Endodermal cell (in vitro differentiated cells): ENCODE measurements around the gene HMOX1. TPM values are rescaled to one million over a fixed set of nuclear protein-coding genes. Genes with fewer than 3 reads are reported as not detected.

Experiments
- DNase-seq: peaks from one replicate; pipeline ENCODE4 v3.0.0-alpha.2; 2017
- H3K27ac ChIP-seq: 2 replicates; pipeline ENCODE4 v1.5.1; 2013; ENCODE audit warnings: mild to moderate bottlenecking, low read depth, low read length, moderate library complexity
- H3K27me3 ChIP-seq: 2 replicates; pipeline ENCODE4 v1.6.1; 2013; ENCODE audit warnings: mild to moderate bottlenecking, low read length, moderate library complexity; ENCODE audit not compliant: insufficient read depth, control insufficient read depth, poor library complexity, severe bottlenecking
- H3K36me3 ChIP-seq: 2 replicates; pipeline ENCODE4 v1.7.0; 2013; ENCODE audit warnings: mild to moderate bottlenecking, low read length, moderate library complexity; ENCODE audit not compliant: control insufficient read depth, insufficient read depth
- H3K4me1 ChIP-seq: one replicate; pipeline ENCODE4 v1.7.0; 2013; ENCODE audit warnings: low read length; ENCODE audit not compliant: control insufficient read depth, insufficient read depth
- H3K4me3 ChIP-seq: 2 replicates; pipeline ENCODE4 v1.5.1; 2013; ENCODE audit warnings: mild to moderate bottlenecking, low read length, moderate library complexity
- H3K9ac ChIP-seq: 2 replicates; pipeline ENCODE4 v1.6.1; 2013; ENCODE audit warnings: mild to moderate bottlenecking, low read length, moderate library complexity; ENCODE audit not compliant: poor library complexity, severe bottlenecking; ENCODE audit errors: extremely low read depth
- H3K9me3 ChIP-seq: 2 replicates; pipeline ENCODE4 v1.6.1; 2013; ENCODE audit warnings: mild to moderate bottlenecking, low read length, moderate library complexity; ENCODE audit not compliant: control insufficient read depth
- H3K27ac Mint-ChIP-seq: 2 replicates; pipeline ENCODE4 v1.8.0; 2020; ENCODE audit warnings: mixed read lengths
- H3K27me3 Mint-ChIP-seq: 2 replicates; pipeline ENCODE4 v1.8.0; 2021; ENCODE audit warnings: mild to moderate bottlenecking, mixed read lengths; ENCODE audit not compliant: insufficient read depth
- H3K36me3 Mint-ChIP-seq: 2 replicates; pipeline ENCODE4 v1.8.0; 2020; ENCODE audit warnings: low read depth, mixed read lengths
- H3K4me1 Mint-ChIP-seq: 2 replicates; pipeline ENCODE4 v1.8.0; 2020; ENCODE audit warnings: mixed read lengths
- H3K4me3 Mint-ChIP-seq: 2 replicates; pipeline ENCODE4 v1.8.0; 2020; ENCODE audit warnings: mild to moderate bottlenecking, moderate library complexity, mixed read lengths
- H3K9me3 Mint-ChIP-seq: 2 replicates; pipeline ENCODE4 v1.8.0; 2020; ENCODE audit warnings: mild to moderate bottlenecking, mixed read lengths
- WGBS, 2 experiments: methylation state at CpG; one replicate each; pipeline versions ENCODE4 v1.1.5 to v1.1.7; 2013; ENCODE audit warnings: missing lambda C conversion rate in 2 of 2, mixed read lengths in 1 of 2; ENCODE audit not compliant: insufficient coverage in 1 of 2, insufficient read length in 1 of 2; 5-methylcytosine and 5-hydroxymethylcytosine counted together
- total RNA-seq, 2 donors: library from RNA; stranded (reverse); fragmentation: NEBNext Ultra II Directional in 1 of 2; extraction: Animal tissue kit (Norgen Biotek cat#: 25700) in 1 of 2; gene quantifications; 2 replicates in 1 of 2; 3 replicates in 1 of 2; pipeline ENCODE4 v1.2.1, GENCODE V29; 2021
- TF ChIP-seq, protein P1 (sequence below): fragments of 200-600 bp; sonication (generic); conservative IDR thresholded peaks from 2 replicates; pipeline ENCODE4 v1.5.0; 2021; ENCODE audit warnings: antibody characterized with exemption, mild to moderate bottlenecking

HMOX1 gene
- total RNA-seq, 2 donors from 2014 or later = 11.4 to 21.6 TPM

- H3K4me1 Mint-ChIP-seq = peaks cover 7% of the 10 kb centered on the region
- peaks cover 7% of the 10 kb centered on the region for H3K27me3 Mint-ChIP-seq
- TF ChIP-seq, protein P1, sequence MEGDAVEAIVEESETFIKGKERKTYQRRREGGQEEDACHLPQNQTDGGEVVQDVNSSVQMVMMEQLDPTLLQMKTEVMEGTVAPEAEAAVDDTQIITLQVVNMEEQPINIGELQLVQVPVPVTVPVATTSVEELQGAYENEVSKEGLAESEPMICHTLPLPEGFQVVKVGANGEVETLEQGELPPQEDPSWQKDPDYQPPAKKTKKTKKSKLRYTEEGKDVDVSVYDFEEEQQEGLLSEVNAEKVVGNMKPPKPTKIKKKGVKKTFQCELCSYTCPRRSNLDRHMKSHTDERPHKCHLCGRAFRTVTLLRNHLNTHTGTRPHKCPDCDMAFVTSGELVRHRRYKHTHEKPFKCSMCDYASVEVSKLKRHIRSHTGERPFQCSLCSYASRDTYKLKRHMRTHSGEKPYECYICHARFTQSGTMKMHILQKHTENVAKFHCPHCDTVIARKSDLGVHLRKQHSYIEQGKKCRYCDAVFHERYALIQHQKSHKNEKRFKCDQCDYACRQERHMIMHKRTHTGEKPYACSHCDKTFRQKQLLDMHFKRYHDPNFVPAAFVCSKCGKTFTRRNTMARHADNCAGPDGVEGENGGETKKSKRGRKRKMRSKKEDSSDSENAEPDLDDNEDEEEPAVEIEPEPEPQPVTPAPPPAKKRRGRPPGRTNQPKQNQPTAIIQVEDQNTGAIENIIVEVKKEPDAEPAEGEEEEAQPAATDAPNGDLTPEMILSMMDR = no peak
Observed at GRCh38 chr22:35346596-35347220, 34.2 kb upstream of the HMOX1 start.

GRCh38 chr22:35347462-35347861, 33.4 kb upstream of the HMOX1 start:
- Histone ChIP-seq H3K9me3 (no peaks in the 10 kb centered on the region), H3K4me3 (no peak overlapping the region), H3K27me3 (no peaks in the 10 kb centered on the region), H3K4me1 (no peaks in the 10 kb centered on the region), H3K9ac (no peak overlapping the region), H3K27ac (no peak overlapping the region), H3K36me3 (peaks cover 10% of the 10 kb centered on the region)
- H3K27me3 Mint-ChIP-seq = peaks cover 7% of the 10 kb centered on the region
- 96 to 100% methylated on average over 2 to 10 of the region's 10 CpGs for WGBS, 2 experiments
- H3K9me3 Mint-ChIP-seq = no peaks in the 10 kb centered on the region
- no peak for DNase-seq
- no peak overlapping the region for H3K4me3 Mint-ChIP-seq
- H3K4me1 Mint-ChIP-seq = peaks cover 11% of the 10 kb centered on the region
- TF ChIP-seq, protein P1 = no peak
- H3K27ac Mint-ChIP-seq = no peak overlapping the region
- peaks cover 1% of the 10 kb centered on the region for H3K36me3 Mint-ChIP-seq

More at GRCh38 chr22:35346596-35347220, 34.2 kb upstream of the HMOX1 start:
- Histone ChIP-seq H3K9ac (no peak overlapping the region), H3K9me3 (no peaks in the 10 kb centered on the region), H3K4me3 (no peak overlapping the region), H3K27me3 (no peaks in the 10 kb centered on the region), H3K27ac (no peak overlapping the region), H3K4me1 (no peaks in the 10 kb centered on the region), H3K36me3 (peaks cover 10% of the 10 kb centered on the region)
- Mint-ChIP-seq H3K27ac (no peak overlapping the region), H3K9me3 (no peaks in the 10 kb centered on the region), H3K36me3 (peaks cover 1% of the 10 kb centered on the region), H3K4me3 (no peak overlapping the region)
- 88 to 100% methylated on average over 3 to 19 of the region's 19 CpGs for WGBS, 2 experiments
- DNase-seq = no peak

DNA sequence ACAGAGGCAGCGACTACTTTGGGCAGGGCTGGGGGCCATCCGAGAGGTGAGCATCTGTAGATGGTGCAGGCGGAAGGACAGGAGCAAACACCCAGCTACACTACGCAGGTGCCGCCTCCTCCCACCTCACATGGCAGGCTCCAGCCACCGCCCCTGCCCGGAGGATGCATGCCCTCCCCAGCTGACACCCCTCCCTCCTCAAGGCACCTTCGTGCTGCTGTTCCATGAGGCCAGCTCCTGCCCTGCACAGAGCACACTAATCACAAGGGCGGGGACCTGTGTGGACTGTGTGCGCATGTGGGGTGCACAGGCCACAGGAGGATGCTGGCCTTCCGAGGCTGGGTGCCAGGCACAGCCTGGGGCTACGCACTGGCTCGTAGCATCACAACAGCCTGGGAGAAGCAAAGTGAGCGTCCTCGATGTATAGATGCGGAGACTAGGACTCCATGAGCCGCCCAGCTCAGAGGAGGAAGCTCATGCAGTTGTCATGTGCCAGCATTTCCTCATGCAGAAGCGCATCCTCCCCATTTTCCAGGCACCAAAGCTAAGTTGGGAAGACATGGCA, 32.8 kb upstream of the HMOX1 start:
- H3K4me3 Mint-ChIP-seq = no peak overlapping the region
- Histone ChIP-seq H3K27me3 (no peaks in the 10 kb centered on the region), H3K36me3 (peaks cover 8% of the 10 kb centered on the region), H3K4me3 (no peak overlapping the region), H3K9me3 (no peaks in the 10 kb centered on the region), H3K4me1 (no peaks in the 10 kb centered on the region), H3K27ac (no peak overlapping the region), H3K9ac (no peak overlapping the region)
- H3K27ac Mint-ChIP-seq = no peak overlapping the region
- H3K9me3 Mint-ChIP-seq = no peaks in the 10 kb centered on the region
- H3K36me3 Mint-ChIP-seq = peaks cover 1% of the 10 kb centered on the region
- H3K4me1 Mint-ChIP-seq = peaks cover 11% of the 10 kb centered on the region
- no peak for DNase-seq
- TF ChIP-seq, protein P1 = no peak
- peaks cover 7% of the 10 kb centered on the region for H3K27me3 Mint-ChIP-seq
- WGBS, 2 experiments = 91 to 95% methylated on average over 12 to 17 of the region's 18 CpGs
